OCI-LY1 (cell line): ENCODE data around the gene PDYN.
"Not testable (repeated sequence)": the region's sequence is repeated elsewhere in the genome, so short reads cannot be mapped to it uniquely, and the experiment has no call there.

ENCODE experiments used
- CTCF ChIP-seq: fragments of 200-600 bp; sonication (generic), shearing (Covaris generic); IDR thresholded peaks from 2 replicates; pipeline ENCODE4 v1.5.1; 2017; ENCODE audit warnings: mild to moderate bottlenecking, antibody characterized with exemption, low read length, moderate library complexity, mixed read lengths
- EZH2 ChIP-seq: fragments of 200-600 bp; sonication (generic), shearing (Covaris generic); IDR thresholded peaks from 2 replicates; pipeline ENCODE4 v1.8.0; 2017; ENCODE audit warnings: borderline replicate concordance, mixed run types, mild to moderate bottlenecking, antibody characterized with exemption, low read length, moderate library complexity, mixed read lengths

GRCh38 chr20:2036357-2036756 lies 42.5 kb upstream of the PDYN start:
- TF ChIP-seq CTCF, EZH2: not testable (repeated sequence)
